HG02763 (cell line): ENCODE results near the gene EN2.

Experiments used
- ATAC-seq: cut with Tn5 transposase; IDR thresholded peaks from one replicate; pipeline ENCODE4 v1.9.1; 2021; ENCODE audit warnings: mild to moderate bottlenecking, moderate library complexity; ENCODE audit not compliant: unreplicated experiment

EN2 gene

DNA sequence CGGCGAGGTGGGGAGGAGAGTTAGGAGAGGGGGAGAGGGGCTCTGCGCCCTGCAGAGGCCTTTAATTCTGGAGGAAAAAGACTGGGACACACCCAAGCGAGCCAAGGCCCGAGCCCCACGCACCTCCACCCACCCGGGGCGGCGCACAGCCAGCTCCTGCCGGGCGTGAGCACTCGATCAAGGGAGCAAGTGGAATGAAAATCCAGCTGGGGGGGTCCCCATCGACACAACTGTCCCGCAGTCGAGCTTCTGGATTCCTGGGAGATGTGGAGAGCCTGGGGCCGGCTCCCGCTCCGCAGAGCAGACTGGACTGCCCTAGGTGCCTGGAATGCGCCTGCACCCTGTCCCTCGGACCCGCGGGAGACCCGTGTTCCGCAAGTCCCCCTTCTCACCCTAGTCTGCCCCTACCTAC is 7.4 kb upstream of the EN2 start:
- ATAC-seq: no peak

DNA sequence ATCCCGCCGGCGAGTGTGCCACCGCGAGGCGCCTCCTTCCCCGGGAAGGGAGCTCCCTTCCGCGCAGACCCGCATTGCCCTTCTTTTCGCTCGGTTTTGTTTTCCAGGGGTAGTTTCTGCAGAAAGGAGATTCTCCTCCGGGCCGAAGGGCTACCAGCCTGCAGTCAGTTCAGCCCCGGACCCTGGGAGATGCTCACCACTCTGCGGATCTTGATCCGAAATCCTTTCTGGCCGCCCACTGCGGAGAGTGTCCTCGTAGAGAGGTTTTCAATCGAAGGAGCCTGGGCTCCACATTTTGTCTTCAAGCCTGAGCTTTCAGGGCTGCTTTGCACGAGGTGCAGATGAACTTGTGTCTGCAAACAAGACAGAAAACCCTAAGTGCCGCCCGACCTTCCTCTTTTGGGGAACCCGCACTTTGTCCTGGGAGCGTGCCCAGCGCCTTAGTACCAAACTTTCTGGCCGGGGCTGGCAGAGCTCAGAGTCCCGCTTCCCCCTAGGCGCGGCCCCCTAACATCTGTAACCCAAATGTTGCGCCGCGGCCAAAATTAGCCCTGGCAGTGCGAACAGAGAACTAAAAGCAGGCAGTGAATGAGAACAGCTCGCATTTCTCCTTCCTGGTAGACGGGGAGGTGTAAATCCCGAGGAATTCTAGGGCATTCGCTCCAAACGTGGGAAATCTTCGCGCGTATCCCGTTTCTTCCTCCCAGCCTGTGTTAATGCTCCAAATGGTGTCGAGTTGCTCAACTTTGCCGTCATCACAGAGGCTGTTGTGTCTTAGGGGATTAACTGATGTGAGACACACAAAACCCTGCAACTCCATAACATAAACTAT is 6.7 kb upstream of the EN2 start:
- ATAC-seq: no peak

DNA sequence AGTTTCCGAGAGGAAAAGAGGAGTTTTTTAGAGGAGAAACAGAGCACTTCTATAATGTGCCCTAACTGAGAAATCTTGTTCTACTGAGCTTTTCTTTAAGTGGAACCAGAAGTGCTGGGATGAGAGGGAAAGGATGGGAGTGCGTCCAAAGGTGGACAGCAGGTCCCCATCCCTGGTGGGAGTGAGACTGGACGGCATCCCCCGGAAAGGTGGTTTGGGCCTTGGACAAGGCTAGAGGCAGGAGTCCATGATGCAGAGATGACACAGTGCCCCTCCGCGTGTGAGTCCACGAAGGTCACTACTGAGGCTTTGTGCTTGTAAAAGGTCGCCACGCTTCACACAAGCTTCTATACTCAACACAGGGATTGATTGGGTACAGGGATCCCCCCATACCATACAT is 6.1 kb upstream of the EN2 start:
- no peak for ATAC-seq

DNA sequence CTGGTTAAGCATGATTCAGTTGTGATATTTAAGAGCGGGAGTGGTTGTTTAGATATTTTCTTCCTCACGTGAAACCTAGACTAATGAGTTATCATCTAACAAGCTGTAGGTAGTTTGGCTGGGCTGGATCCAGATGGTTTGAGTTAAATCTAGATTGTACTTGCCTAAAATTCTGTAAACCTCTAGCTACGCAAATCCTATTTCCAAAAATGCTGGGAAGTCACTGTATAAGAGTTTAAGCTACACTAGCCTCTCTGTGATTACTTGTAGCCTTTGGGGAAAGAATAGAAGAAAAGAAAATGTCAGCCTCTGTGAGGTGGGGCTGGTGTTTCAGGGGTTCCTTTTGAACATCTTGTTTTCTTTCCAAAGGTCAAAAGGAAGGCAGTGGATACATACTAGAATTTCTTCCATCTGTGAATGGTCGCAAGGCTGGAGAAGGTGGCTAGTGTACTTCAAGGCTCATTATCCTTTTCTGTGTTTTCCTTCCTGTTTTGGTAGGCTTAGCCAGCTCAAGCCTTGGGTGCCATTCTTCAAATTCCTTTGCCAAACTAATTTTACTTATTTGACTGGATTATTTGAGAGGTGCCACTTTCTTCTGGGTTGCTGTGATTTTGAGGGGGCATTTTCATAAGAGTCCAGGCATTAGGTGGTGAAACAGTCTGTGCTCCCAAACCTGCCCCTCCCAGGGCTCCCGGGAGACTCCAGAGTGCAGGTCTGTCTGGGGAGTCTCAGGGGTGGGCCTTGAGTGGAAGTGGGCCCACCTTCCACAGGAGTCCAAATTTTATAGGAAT is 5.2 kb upstream of the EN2 start:
- no peak for ATAC-seq

DNA sequence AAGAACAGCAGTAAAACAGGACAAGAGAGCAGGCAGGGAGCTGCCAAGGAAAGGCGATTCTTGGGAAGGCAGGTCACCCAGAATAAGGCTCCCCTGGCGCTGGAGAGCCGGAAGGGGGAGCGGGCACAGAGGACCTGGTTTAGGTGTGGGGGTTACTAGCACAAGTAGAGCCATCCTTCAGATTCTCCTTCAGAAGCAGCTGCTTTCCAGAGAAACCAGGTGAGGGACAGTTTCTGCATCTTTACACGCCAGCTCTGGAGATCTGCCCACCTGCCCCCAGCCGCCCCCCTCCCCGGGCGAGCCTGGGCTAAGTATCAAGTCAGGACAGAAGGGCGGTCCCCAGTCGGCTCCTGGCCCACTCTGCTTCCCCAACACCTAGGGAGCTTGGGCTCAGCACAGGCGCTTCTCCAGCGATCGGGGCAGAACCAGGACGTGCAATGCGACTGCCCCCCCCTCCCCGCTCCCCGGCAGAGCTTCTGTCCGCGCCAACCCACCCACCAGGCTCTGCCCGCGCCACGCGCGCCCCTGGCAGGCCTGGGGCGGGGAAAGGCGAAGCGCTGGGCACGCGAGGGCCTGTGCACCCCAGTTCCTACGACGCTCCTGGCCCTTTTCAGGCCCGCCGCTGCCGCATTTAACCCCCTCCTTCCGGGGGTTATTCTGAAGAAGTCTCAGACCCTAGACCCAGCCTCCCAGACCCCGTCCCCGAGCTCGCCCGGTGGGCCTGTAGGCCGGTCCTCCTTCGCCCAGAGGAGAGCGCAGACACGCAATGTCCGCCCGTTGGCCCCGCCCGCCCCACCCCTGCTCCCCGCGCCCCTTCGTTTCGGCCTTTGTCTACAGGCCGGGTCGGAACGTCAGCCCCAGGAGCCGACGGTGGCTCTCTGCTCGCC is 4.4 kb upstream of the EN2 start:
- ATAC-seq: no peak

DNA sequence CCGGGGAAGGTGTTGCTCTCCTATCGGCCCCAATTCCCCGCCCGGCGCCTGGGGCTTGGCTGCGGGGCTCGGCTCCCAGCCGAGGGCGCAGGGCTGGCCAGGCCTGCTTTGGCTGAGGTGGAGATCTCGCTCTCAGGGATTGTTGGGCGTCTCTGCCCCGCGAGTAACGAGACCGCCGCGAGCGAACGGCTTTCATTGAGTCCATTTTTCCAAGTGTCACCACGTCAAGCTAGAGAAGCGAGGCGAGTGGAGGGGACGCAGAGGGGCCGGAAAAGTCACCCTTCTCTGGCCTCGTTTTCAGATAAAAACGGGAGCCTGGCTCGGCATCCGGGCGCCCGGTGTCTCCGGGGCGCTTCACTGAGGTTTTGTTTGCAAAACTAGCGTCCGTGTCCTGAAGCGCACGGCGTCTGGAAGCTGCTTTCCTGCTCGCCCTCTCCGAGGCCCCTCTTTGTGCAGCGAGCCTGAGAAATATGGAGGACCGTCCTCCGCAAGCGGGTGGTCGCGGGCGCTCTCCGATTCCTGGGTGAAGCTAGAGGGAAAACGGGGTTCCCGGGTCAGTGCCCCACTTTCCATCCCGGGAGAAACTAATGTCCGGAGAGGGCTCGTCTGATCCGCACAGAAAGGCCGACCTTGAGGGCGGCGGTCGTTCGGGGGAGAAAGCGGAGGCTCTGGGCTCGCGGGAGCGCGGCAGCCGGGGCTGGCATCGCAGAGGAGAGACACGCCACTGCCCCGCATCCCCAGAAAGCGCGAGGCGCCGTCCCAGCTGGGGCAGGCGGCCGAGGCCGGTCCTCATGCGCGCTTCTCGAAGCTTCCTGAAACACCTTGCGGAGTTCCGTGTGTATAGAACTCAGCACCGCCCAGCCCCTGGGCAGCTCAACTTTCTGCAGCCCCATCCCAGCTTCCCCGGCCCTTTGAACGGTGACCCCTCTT is 3.5 kb upstream of the EN2 start:
- no peak for ATAC-seq

DNA sequence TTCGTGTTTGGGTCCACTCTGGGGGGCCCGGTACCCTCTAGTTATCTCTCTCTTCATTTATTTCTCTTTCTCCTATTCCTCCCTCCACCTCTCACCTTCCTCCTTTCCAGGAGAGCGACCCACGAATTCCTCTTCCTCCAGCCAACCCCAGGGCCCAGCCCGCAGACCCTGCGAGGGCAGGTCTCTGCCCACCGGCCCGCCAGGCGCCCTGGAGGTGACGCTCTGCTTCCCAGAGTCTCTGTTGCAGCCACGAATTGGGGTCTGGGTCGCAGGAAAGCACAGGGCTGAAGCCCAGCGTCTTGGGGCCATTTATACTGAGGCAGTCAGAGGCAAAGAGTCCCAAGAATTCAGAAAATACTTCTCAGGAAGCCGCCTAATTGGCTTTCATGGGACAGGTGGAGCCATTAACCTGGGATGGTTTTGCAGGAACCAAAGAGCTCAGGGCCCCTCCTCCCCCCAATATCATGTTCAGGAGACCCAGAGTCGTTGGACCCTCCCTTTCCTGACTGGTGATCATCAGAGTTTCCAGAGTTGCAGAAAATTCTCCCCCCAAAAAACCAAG is 2.7 kb upstream of the EN2 start:
- no peak for ATAC-seq

DNA sequence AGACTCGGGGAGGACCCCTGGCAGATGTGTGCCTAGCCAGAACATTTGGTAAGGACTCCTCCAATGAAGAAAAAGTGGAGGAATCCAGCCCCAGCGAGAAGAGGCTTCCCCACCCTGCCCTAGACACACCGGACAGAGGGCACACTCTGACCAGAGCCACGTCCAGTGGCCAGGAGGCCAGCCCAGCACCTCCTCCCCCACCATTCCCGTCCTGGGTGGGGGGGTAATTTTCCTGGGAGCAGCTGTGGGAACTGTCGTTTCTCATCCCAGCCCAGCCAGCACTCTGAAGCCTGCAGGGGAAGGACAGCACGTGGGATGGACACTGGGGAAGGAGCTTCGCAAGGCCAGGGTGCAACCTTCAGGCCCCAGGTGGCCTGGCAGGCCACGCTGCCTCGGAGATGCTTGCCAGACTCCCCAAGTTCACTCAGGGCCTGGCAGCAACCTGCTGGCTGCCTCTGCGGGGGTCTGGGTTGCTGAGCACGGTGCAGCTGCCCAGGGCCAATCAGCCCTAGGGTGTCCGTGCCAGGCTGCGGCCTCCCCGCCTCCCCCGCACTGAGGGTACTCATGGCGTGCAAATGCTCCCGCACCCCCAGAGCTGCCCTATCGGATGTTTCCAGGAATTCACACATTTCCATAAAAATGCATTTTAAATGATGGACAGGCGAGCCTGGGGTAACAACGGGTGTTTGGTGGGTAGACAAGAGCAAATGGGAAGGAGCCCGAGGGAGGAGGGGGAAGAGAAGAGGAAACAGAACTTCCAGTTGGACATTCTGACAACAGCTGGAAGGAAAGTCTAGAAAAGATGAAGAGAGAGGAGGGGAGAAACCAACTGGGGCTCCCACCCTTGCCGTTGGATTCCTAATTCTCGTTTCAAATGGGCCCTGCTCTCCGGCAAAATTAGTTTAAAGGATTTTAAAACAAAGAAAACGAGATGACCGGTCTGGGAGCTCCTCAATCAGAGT is 1.9 kb upstream of the EN2 start:
- ATAC-seq: no peak

DNA sequence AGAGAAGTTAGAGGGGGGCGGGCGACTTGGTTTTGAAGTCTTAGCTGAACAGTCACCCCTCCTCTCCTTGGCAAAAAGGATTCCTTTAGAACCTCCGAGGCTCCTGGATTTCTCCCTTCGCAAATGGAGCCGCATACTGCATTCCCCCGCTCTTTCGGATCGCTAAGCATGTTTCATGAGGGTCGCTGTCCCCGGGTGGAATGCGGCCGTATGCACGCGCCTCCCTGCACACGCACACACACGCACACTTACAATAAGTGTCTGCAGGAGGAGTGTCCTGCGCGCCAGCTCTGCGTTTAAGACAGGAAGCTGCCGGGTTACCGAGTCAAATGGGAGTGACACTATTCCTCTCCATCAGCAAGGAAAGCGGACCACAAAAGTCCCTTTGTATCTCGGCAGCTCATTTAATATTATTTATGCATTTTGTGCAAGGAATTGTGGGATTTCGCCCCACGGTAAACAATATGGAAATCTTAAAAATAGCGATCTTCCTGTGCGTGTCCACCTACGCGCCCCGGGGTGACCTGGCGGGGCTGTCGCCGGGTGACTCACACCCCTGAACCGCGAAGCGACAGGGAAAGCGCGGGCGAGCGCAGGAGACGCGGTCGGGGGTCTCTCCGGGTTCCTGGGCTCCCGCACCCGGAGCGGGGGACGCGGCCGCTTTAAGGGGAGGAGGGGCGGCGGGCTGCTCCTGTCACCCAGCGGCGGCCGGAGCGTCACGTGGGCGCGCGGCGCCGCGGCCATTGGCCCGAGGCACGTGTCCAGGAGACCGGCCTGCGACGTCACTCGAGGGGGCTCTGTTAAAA is 988 bp upstream of the EN2 start:
- ATAC-seq: no peak

DNA sequence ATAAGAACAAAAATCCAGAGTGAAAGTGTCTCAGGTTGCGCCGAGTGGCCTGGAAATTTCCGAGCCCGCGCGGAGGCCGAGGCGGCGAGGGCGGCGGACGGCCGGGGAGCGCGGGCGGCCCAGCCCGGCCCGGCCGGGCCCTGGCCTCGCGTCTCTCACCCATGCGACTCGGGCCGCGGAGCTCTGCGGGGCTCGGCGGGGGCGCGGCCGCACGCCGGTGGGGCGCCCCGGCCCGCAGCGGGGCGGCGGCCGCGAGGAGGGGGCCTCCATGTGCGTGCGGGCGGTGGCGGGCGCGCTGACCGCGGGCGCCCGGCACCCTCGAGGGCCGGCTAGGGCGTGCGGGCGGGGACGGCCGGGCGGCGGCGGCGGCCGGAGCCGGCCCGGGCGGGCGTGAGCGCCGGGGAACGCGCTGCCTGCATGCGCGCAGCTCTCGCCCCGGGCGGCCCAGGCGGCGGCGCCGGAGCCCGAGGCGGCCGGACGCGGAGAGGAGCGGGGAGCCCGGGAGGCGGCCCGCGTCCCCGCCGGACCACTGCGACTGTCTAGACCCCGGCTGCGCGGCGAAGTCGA is 302 bp upstream of the EN2 start:
- ATAC-seq: no peak

DNA sequence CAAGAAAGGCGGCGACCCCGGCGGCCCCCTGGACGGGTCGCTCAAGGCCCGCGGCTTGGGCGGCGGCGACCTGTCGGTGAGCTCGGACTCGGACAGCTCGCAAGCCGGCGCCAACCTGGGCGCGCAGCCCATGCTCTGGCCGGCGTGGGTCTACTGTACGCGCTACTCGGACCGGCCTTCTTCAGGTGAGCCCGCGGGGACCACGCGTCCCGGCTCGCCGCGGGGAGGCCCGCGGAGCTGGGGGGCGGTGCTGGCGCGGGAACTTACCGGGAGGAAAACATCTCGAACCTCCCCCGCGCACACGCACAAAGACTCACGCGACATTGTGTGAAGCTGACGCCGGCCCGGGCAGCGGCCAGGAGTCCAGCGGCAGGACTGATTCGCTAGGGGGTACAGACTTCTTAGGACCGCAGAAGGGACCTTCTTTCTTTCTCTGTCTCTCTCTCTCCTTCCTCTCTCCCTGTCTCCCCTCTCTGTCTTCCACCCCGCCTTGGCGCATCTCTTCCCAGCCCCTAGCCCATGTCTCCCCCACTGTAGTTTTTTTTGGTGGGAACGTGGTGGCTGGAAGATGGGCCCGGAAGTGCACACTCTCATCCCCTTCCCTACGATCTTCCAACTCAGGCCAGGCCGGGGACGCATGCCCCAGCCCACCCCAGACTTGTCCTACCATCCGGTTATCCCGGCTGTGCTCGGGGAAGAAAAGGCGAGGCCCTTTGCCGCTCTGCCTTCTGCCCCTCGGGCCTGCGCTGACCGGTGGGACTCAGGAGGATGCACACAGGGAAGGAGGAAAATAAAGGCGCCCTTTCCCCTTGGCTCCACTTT is 1.2 kb downstream of the EN2 start:
- no peak for ATAC-seq

DNA sequence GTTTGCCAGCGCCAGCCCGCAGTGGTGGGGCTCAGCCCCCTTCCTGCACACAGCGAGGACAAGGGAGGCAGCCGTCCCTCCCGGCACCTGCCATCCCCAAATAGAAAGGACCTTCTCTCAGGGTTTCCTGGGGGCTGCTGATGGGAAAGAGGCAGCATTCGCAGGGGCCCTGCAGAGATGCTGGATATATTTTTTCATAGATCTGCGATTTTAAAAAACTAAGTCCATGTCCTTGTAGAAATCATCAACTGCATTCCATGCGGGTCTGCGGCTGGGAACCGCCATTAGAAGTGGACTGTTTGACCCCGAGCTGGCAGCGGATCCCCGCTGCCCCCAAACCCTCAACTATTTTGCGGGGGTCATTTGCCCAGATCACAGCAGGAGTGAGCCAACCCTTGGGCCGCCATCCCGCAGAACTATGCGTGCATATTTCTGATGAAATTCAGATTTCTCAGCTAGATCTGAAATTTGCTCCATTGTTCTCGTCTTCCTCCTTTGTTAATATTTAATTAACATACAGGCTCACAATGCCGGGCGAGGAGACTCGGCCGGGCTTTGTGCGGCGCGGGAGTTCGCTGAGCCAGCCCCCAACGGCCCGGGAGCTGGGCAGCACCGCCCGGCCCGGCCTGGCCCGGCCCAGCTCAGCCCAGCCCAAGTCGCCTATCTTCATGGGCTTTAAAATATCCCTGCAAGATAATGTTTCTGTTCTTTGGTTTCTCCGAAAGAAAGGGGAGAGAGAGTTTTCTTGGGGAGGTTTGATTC is 2.0 kb downstream of the EN2 start:
- ATAC-seq: no peak

DNA sequence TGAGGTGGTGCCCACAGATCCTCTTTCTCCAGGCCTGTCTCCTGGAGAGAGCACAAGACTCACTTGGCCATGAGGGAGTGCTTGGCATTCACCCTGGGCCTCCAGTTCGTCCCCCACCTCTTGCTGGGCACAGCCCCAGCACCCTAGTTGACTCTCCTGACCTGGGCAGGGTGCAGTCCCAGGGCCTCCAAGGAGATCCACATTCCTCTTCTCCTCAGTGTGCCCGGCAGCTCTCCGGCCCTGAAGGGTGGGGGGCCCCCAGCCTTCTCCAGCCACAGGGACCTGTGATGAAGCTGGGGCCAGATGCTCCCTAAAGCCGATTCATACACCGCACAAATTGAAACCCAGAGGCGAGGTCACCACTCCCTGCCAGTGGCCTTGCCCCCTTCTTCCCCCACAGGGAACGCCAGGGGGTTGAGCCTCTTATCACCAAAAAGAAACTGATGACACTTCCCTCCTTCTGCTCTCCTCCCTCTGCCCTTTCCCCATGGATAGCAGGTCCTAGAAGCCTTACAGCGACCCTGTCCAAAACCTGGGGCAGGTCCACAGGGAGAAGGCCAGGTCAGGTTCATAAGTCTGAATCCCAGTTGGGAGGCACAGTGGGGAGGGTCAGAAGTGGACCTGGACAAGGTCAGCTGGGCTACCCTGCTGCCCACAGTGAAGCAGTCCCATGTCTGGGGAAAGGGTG is 3.1 kb downstream of the EN2 start:
- ATAC-seq: no peak

DNA sequence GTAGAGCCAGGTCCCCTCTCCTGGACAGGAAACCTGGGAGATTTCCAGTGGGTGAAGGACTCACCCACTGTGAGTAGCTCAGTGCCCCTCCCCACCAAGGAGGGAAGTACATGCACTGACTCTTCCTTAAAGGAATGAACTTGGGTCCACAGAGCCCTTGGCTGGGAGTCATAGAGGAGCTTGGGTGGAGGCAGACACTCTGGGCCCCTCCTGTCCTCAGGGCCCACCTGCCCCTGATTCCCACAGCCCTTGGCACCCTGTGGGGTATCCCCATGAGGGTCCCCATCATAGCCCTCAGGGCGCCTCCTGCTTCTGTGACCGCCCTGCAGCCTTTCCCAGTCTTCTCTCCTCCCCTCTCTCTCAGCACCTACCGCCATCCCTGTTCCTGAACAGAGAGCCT is 3.7 kb downstream of the EN2 start:
- ATAC-seq: no peak

DNA sequence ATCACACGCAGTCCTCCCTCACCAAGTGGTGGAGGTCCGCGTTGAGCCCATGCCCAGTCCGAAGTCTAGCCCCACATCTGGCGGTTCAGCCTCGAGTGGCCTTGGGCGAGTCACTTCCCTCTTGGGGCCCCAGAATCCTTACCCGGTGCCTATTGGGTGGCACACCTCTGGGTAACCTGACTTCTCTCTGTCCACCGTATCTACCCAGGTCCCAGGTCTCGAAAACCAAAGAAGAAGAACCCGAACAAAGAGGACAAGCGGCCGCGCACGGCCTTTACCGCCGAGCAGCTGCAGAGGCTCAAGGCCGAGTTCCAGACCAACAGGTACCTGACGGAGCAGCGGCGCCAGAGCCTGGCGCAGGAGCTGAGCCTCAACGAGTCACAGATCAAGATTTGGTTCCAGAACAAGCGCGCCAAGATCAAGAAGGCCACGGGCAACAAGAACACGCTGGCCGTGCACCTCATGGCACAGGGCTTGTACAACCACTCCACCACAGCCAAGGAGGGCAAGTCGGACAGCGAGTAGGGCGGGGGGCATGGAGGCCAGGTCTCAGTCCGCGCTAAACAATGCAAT is 4.3 kb downstream of the EN2 start:
- ATAC-seq: no peak
